GM23338 (cell line): ENCODE measurements around the gene PPP1R16B. TPM values are rescaled to one million over a fixed set of nuclear protein-coding genes. Genes with fewer than 3 reads are reported as not detected.
"Not testable (repeated sequence)": the region's sequence is repeated elsewhere in the genome, so short reads cannot be mapped to it uniquely, and the experiment has no call there.

Experiments used
- ATAC-seq: fragments of 200-7000 bp; cut with Tn5 transposase; 3 replicates; pipeline ENCODE4 v1.9.1; 2020
- DNase-seq: peaks from one replicate; pipeline ENCODE4 v3.0.0-alpha.2; 2015; ENCODE audit warnings: low spot score
- H2AFZ ChIP-seq: fragments of 200-600 bp; sonication (generic); 2 replicates; pipeline ENCODE4 v1.8.0; 2016; ENCODE audit warnings: antibody characterized with exemption, mild to moderate bottlenecking, moderate library complexity
- H3F3A ChIP-seq: fragments of 200-600 bp; sonication (generic); replicated peaks from 2 replicates; pipeline ENCODE4 v1.8.0; 2017; ENCODE audit warnings: antibody characterized with exemption, mixed run types, low read depth
- H3K27ac ChIP-seq: fragments of 200-600 bp; sonication (generic); 2 replicates; pipeline ENCODE4 v1.6.1; 2016; ENCODE audit warnings: low read depth
- H3K27me3 ChIP-seq: fragments of 200-600 bp; sonication (generic); 2 replicates; pipeline ENCODE4 v1.8.0; 2016; ENCODE audit warnings: mild to moderate bottlenecking, mixed run types, moderate library complexity; ENCODE audit not compliant: insufficient read depth
- H3K36me3 ChIP-seq: fragments of 200-600 bp; sonication (generic); 2 replicates; pipeline ENCODE4 v1.8.0; 2016; ENCODE audit warnings: mild to moderate bottlenecking; ENCODE audit not compliant: insufficient read depth
- H3K4me1 ChIP-seq: fragments of 200-600 bp; sonication (generic); 2 replicates; pipeline ENCODE4 v1.8.0; 2016; ENCODE audit warnings: mild to moderate bottlenecking, moderate library complexity; ENCODE audit not compliant: insufficient read depth
- H3K4me2 ChIP-seq: fragments of 200-600 bp; sonication (generic); 2 replicates; pipeline ENCODE4 v1.7.1; 2017; ENCODE audit warnings: mixed run types
- H3K4me3 ChIP-seq: fragments of 200-600 bp; sonication (generic); 2 replicates; pipeline ENCODE4 v1.6.1; 2016; ENCODE audit warnings: mixed run types
- H3K79me2 ChIP-seq: fragments of 200-600 bp; sonication (generic); replicated peaks from 2 replicates; pipeline ENCODE4 v1.8.0; 2017; ENCODE audit warnings: mild to moderate bottlenecking; ENCODE audit not compliant: insufficient read depth
- H3K9me2 ChIP-seq: fragments of 200-600 bp; sonication (generic); 2 replicates; pipeline ENCODE4 v1.8.0; 2017; ENCODE audit not compliant: insufficient read depth
- H4K20me1 ChIP-seq: fragments of 200-600 bp; sonication (generic); replicated peaks from 2 replicates; pipeline ENCODE4 v1.8.0; 2017; ENCODE audit warnings: mild to moderate bottlenecking; ENCODE audit not compliant: insufficient read depth
- H3K27ac Mint-ChIP-seq: 2 replicates; pipeline ENCODE4 v1.8.0; 2020; ENCODE audit warnings: inconsistent platforms, mild to moderate bottlenecking, moderate library complexity, mixed read lengths
- H3K27me3 Mint-ChIP-seq: 3 replicates; pipeline ENCODE4 v1.8.0; 2022; ENCODE audit warnings: low read depth, mild to moderate bottlenecking, moderate library complexity, mixed read lengths, inconsistent platforms; ENCODE audit not compliant: insufficient read depth, poor library complexity
- H3K36me3 Mint-ChIP-seq: 3 replicates; pipeline ENCODE4 v1.8.0; 2021; ENCODE audit warnings: low read depth, mild to moderate bottlenecking, inconsistent platforms, moderate library complexity, mixed read lengths
- H3K4me1 Mint-ChIP-seq: 3 replicates; pipeline ENCODE4 v1.8.0; 2020; ENCODE audit warnings: mild to moderate bottlenecking, inconsistent platforms, mixed read lengths
- H3K4me3 Mint-ChIP-seq: 3 replicates; pipeline ENCODE4 v1.8.0; 2021; ENCODE audit warnings: moderate library complexity, mild to moderate bottlenecking, inconsistent platforms, mixed read lengths
- H3K9me3 Mint-ChIP-seq: 3 replicates; pipeline ENCODE4 v1.8.0; 2020; ENCODE audit warnings: moderate library complexity, mild to moderate bottlenecking, inconsistent platforms, mixed read lengths
- CREB1 ChIP-seq: fragments of 250-450 bp; sonication (Bioruptor Pico); IDR thresholded peaks from 2 replicates; pipeline ENCODE4 v1.5.0; 2020; ENCODE audit warnings: low read depth, mild to moderate bottlenecking, moderate library complexity
- CTCF ChIP-seq, 2 experiments: fragments of 200-600 bp in 1 of 2; sonication (generic) in 1 of 2; conservative IDR thresholded peaks; 2 replicates each; pipeline versions ENCODE4 v1.5.1 to v1.6.1; 2016 to 2017; ENCODE audit warnings: antibody characterized with exemption in 2 of 2, low read depth in 2 of 2, mild to moderate bottlenecking in 2 of 2, moderate library complexity in 1 of 2
- NANOG ChIP-seq: IDR thresholded peaks from 2 replicates; pipeline ENCODE4 v1.6.1; 2016; ENCODE audit warnings: antibody characterized with exemption, borderline replicate concordance
- ZNF114 ChIP-seq: fragments of 250-450 bp; sonication (Bioruptor Pico); IDR thresholded peaks from 2 replicates; pipeline ENCODE4 v1.5.0; 2020; ENCODE audit warnings: mild to moderate bottlenecking, moderate library complexity
- ZNF331 ChIP-seq: fragments of 250-450 bp; sonication (Bioruptor Pico); IDR thresholded peaks from 2 replicates; pipeline ENCODE4 v1.5.0; 2020; ENCODE audit warnings: low read depth, mild to moderate bottlenecking, moderate library complexity
- polyA plus RNA-seq: library from polyadenylated mRNA; unstranded; fragments of >200 nt; fragmentation: Nextera tagmentation; extraction: Ambion mirVana; gene quantifications from 2 replicates; pipeline ENCODE4 v1.2.1, GENCODE V29; 2016
- total RNA-seq: library from RNA; depleted of rRNA; stranded (reverse); fragments of >200 nt; shearing (Covaris generic); gene quantifications from 2 replicates; pipeline ENCODE4 v1.2.3, GENCODE V29; 2014
- TF ChIP-seq, protein P1 (sequence below): IDR thresholded peaks from one replicate; pipeline ENCODE4 v1.6.1; 2018; ENCODE audit warnings: antibody characterized with exemption; ENCODE audit not compliant: unreplicated experiment

The PPP1R16B gene
- total and polyA plus RNA-seq, 2 experiments from 2014 or later, result 1.6 to 11.5 TPM

DNA sequence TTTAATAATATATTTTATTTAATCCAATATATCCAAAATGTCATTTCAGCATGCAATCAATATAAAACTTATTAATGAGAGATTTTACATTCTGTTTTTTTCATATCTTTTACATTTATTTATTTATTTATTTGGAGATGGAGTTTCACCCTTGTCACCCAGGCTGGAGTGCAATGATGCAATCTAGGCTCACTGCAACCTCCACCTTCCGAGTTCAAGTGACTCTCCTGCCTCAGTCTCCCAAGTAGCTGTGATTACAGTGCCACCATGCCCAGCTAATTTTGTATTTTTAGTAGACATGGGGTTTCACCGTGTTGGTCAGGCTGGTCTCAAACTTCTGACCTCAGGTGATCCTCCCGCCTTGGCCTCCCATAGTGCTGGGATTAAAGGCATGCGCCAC lies 54.4 kb downstream of the PPP1R16B start:
- H2AFZ ChIP-seq, H3K27ac Mint-ChIP-seq, H3K9me2 ChIP-seq, H3K79me2 ChIP-seq, H3K36me3 ChIP-seq, H3K9me3 Mint-ChIP-seq, H3K4me3 ChIP-seq, H3K27ac ChIP-seq, ATAC-seq, H3K4me1 ChIP-seq, H3K4me3 Mint-ChIP-seq, H3K27me3 ChIP-seq, H3K27me3 Mint-ChIP-seq, H3K36me3 Mint-ChIP-seq, H3K4me2 ChIP-seq, DNase-seq, H3K4me1 Mint-ChIP-seq, H3F3A ChIP-seq, H4K20me1 ChIP-seq: not testable (repeated sequence)

GRCh38 chr20:38861071-38861401 lies 55.5 kb downstream of the PPP1R16B start:
- ATAC-seq, result no peak
- Histone ChIP-seq H2AFZ (no peak overlapping the region), H3K27ac (no peak overlapping the region), H3K27me3 (no peaks in the 10 kb centered on the region), H4K20me1 (no peaks in the 10 kb centered on the region), H3K79me2 (no peaks in the 10 kb centered on the region), H3K4me2 (no peak overlapping the region), H3K36me3 (no peaks in the 10 kb centered on the region), H3K4me3 (no peak overlapping the region), H3K9me2 (0 out of 2 replicates have a peak, but pooled peaks cover 6% of the 10 kb centered on the region), H3K4me1 (peaks cover 5% of the 10 kb centered on the region), H3F3A (peaks cover 3% of the 10 kb centered on the region; the same call in 1 of the 2 replicates)
- no peak for DNase-seq
- Mint-ChIP-seq H3K36me3 (no peaks in the 10 kb centered on the region), H3K27me3 (peaks cover 6% of the 10 kb centered on the region), H3K27ac (0 out of 2 replicates have a peak overlapping the region, but pooled peaks have one; percentile 35), H3K4me3 (no peak overlapping the region), H3K9me3 (no peaks in the 10 kb centered on the region), H3K4me1 (peaks cover 7% of the 10 kb centered on the region)
- no peak for TF ChIP-seq CTCF (conservative IDR thresholded peaks at IDR 0.05; ENCODE audit: low read depth in 2 of 2)
- no peak for TF ChIP-seq ZNF331 (CRISPR knock-in tag)
- no peak for TF ChIP-seq CREB1
- TF ChIP-seq, protein P1, sequence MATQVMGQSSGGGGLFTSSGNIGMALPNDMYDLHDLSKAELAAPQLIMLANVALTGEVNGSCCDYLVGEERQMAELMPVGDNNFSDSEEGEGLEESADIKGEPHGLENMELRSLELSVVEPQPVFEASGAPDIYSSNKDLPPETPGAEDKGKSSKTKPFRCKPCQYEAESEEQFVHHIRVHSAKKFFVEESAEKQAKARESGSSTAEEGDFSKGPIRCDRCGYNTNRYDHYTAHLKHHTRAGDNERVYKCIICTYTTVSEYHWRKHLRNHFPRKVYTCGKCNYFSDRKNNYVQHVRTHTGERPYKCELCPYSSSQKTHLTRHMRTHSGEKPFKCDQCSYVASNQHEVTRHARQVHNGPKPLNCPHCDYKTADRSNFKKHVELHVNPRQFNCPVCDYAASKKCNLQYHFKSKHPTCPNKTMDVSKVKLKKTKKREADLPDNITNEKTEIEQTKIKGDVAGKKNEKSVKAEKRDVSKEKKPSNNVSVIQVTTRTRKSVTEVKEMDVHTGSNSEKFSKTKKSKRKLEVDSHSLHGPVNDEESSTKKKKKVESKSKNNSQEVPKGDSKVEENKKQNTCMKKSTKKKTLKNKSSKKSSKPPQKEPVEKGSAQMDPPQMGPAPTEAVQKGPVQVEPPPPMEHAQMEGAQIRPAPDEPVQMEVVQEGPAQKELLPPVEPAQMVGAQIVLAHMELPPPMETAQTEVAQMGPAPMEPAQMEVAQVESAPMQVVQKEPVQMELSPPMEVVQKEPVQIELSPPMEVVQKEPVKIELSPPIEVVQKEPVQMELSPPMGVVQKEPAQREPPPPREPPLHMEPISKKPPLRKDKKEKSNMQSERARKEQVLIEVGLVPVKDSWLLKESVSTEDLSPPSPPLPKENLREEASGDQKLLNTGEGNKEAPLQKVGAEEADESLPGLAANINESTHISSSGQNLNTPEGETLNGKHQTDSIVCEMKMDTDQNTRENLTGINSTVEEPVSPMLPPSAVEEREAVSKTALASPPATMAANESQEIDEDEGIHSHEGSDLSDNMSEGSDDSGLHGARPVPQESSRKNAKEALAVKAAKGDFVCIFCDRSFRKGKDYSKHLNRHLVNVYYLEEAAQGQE, result no peak

DNA sequence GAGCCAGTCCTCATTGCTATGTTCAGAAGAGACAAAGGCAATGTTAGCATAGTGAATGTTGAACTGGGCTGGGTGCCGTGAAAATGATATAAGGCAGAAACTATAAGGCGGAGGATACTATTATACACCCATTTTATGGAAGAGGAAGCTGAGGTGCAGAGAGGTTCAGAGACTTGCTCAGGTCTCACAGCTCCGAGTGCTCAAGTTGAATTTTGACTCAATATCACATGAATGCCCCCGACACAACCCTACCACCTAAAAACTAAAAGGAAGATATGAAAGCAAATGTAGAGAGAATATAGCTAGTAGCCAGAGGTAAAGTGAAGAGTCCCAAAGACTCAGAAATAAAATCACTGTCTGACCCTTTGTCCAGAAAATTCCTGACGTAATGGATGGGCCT lies 56.7 kb downstream of the PPP1R16B start:
- DNase-seq (no peak), ATAC-seq (no peak)
- Histone ChIP-seq H3K9me2 (0 out of 2 replicates have a peak, but pooled peaks cover 6% of the 10 kb centered on the region), H2AFZ (no peak overlapping the region), H3K4me1 (peaks cover 5% of the 10 kb centered on the region), H3K4me2 (no peak overlapping the region), H3K27me3 (no peaks in the 10 kb centered on the region), H3K4me3 (no peak overlapping the region), H3K36me3 (no peaks in the 10 kb centered on the region), H3K27ac (no peak overlapping the region), H4K20me1 (no peaks in the 10 kb centered on the region), H3K79me2 (no peaks in the 10 kb centered on the region), H3F3A (peaks cover 3% of the 10 kb centered on the region; the same call in 1 of the 2 replicates)
- Mint-ChIP-seq H3K27ac (no peak overlapping the region), H3K27me3 (peaks cover 6% of the 10 kb centered on the region), H3K4me1 (peaks cover 7% of the 10 kb centered on the region), H3K9me3 (no peaks in the 10 kb centered on the region), H3K4me3 (no peak overlapping the region), H3K36me3 (no peaks in the 10 kb centered on the region)
- TF ChIP-seq ZNF114 (CRISPR knock-in tag), result no peak
- TF ChIP-seq CTCF (conservative IDR thresholded peaks at IDR 0.05; ENCODE audit: low read depth in 2 of 2), result no peak
- TF ChIP-seq, protein P1, result no peak
- TF ChIP-seq NANOG, result no peak
